GM19467 (cell line): Measurements from ENCODE around the gene ZW10.

Experiments
- ATAC-seq: cut with Tn5 transposase; IDR thresholded peaks from one replicate; pipeline ENCODE4 v1.9.1; 2021; ENCODE audit warnings: mild to moderate bottlenecking, moderate library complexity; ENCODE audit not compliant: unreplicated experiment

The ZW10 gene

DNA sequence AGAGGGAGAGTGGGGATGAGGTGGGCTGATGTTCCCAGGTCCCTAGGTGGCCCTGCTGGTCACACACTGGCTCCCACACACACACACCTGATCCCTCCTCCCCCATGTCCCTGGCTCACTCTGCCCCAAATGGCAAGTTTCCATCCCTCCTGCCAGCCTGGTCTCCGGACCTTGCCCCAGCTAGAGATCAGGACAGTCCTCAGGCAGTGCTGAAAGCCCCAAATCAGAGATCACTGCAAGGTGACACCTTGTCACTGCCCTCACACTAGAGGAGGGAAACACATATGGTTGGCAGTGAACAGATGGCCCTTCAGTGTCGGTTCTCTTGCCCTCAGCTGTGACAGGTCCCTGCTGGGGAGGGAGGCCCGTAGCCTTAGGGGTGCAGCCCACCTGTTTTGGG is 75.0 kb downstream of the ZW10 start:
- no peak for ATAC-seq

GRCh38 chr11:113697756-113698407 is 75.6 kb downstream of the ZW10 start:
- ATAC-seq: no peak

- no peak for ATAC-seq
Measured at GRCh38 chr11:113697111-113697510, 76.4 kb downstream of the ZW10 start.

GRCh38 chr11:113695207-113695606 is 78.3 kb downstream of the ZW10 start:
- ATAC-seq: no peak

DNA sequence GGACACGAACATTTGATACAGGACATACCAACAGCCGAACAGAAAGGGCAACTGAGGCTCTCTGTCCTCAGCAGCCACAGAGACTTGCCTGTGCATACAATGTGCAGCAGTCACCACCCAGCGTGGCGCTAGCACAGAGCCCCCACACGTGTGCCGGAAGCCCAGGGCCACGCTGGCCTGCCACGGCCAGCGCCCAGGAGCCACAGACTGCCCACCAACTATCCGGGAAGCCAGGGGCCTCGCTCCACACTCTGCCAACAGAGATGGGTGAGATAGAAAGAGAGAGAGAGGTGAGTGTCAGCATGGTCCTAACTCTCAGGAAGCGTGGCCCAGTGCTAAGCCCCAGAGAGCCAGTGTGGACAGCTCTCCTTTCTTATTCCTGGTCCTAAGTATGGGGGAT is 79.1 kb downstream of the ZW10 start:
- ATAC-seq: no peak

DNA sequence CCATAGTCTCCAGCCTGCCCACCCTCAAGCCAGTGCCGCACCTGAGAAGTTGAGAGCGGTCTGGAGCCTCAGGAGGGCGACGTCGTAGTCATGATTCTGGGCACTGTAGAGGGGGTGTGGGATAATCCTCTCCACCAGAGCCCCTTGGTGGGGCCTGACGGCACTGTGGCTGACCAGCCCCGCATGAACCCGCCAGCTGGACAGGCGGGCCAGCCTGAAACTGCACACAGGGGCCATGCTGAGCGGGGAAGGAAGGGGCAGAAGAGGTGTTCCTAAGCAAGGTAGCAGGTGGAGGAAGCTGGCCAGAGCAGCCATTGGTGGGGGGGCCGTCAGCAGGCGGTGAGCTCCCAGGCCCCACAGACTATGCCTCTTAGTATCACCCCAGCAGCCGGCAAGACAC is 80.5 kb downstream of the ZW10 start:
- ATAC-seq: no peak

DNA sequence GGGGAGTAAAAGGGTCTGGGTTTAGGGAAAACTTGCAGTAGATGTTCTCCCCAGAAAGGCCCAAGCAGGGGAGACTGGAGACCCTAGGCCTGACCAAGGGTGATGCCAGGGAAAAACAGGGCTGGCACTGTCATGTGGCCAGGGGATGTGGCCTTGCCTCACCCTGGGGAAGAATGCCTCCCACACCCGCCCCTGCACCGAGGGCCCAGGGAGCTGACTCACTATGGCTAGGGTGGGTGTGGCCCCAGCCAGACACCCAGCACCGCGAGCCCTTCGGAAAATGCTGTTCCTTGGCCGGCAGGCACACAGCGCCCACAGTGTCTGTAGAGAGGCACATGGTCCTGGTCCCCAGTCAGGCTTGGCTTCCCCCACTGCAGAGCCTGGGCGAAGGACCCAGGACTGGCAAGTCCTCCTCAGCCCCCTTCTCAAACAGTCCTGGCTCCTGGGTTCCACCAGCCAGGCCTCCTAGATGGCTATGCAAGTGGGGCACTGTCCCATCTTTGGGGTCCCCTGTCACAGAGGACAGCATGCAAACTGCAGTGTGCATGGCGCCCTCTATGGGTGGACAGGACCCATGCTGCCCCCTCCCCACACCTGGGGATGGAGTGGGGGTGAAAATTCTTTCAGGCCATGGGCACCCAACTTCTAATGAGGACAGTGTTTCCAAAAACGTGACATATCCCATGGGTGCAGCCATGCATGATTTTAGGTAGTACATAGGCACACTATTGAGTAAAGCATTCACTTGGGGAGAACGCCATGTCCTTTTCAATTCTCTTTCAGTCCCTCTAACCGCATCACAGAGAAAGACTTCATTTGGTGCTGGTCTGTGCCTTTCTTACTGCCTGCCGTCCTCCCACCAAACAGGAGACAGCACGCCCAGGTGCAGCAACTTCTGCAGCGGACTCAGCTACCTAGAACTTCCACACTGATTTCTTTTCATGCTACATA is 82.6 kb downstream of the ZW10 start:
- no peak for ATAC-seq

GRCh38 chr11:113689768-113690618 is 83.5 kb downstream of the ZW10 start:
- no peak for ATAC-seq

DNA sequence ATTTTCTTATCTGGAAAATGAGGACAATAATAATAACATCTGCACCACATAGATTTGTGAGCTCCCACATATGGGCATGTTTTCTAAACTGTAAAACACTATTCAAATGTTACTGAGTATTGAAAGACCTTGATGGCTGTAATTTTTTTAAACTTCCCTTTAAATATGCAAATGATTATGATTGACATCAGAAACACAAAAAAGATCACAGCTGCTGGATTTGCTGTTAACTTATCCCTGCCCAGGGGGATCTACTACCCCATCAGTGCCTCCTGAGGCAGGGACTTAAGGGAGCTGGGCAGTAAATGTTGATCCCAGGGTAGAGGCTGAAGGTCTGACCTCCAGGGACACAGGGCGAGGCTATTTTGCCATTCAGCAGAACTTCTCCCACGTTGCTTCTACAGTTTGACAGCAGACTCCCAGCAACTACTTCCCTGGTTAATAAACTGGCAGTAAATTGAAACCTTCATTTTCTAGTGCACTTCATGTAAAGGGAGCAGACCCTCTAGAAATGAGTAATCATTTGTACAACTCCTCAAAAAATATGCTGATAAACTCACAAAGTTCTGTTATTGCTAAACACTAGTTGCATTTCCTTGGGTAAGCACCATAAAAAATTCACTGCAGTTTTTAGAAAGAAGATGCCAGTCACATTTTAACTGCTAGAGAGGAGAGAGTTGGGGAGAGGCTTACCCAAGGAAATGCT is 87.7 kb downstream of the ZW10 start:
- no peak for ATAC-seq

DNA sequence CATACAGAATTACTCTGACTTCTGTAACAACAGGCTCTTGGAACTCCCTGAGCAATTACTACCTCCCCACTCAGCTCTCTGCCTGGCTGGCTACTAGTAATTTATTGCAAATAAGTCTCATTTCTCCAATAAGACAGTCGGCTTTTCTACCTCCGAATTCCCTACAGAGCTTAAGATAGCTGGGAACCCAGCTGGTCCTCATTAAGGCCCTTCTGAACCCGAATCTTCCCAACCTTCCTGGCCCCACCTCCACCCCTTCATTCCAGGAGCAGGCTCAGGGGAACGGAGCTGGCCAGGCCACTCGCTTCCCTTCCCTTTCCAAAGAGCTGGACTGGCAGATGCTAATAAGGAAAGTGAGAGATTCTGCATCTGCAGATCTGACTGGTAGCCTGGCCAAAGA is 89.0 kb downstream of the ZW10 start:
- no peak for ATAC-seq

DNA sequence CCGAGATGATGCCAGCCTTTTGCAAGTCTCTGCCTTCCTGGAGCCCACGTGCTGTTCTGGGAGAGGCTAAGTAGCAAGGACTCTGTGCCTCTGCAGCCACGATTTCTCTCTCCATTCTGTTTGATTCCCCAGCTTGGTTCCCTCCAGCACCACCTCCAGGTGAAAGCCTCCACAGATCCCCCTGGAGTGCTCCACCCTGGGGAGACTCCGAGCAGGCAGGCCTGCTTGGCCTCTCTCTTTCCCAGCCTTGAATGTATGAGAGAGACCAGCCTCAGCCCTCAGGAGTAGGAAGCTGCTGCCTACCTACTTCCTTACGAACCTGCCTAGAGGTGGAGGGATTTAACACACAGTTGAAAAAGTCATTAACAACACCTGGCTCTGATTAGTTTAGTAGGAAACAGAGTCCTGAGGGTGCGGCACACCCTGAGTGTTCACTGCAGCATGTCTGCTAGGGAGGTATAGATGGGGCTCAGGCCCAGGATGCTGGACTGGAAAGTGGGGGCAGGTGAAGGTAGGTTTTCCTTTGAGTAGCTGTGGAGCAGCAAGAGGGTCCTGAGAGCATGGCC is 89.9 kb downstream of the ZW10 start:
- no peak for ATAC-seq
